Superior temporal gyrus (tissue), 1 donor: ENCODE data around the gene TREML4.

Experiments
- DNase-seq: peaks from one replicate; pipeline ENCODE4 v3.0.0-alpha.2; 2016; ENCODE audit errors: extremely low spot score

TREML4 gene

GRCh38 chr6:41252401-41253169, 24.4 kb downstream of the TREML4 start:
- DNase-seq, result no peak

- no peak for DNase-seq
Observed at GRCh38 chr6:41255110-41255509, 27.0 kb downstream of the TREML4 start.

GRCh38 chr6:41255638-41256246, 27.6 kb downstream of the TREML4 start:
- DNase-seq, result no peak

- DNase-seq, result no peak
Observed at GRCh38 chr6:41256383-41256782, 28.2 kb downstream of the TREML4 start.

- DNase-seq, result no peak
Observed at GRCh38 chr6:41257369-41258195, 29.4 kb downstream of the TREML4 start.

GRCh38 chr6:41258196-41258493, 30.0 kb downstream of the TREML4 start:
- DNase-seq, result no peak

- no peak for DNase-seq
Observed at GRCh38 chr6:41262401-41262800, 34.3 kb downstream of the TREML4 start.

GRCh38 chr6:41263267-41263666, 35.1 kb downstream of the TREML4 start:
- DNase-seq, result no peak

- DNase-seq, result no peak
Observed at GRCh38 chr6:41266541-41266940, 38.4 kb downstream of the TREML4 start.

- DNase-seq, result no peak
Observed at GRCh38 chr6:41268478-41268877, 40.3 kb downstream of the TREML4 start.

- DNase-seq, result no peak
Observed at GRCh38 chr6:41269166-41269565, 41.0 kb downstream of the TREML4 start.

GRCh38 chr6:41269716-41270115, 41.6 kb downstream of the TREML4 start:
- DNase-seq, result no peak

- DNase-seq, result no peak
Observed at GRCh38 chr6:41271901-41272395, 43.8 kb downstream of the TREML4 start.

- DNase-seq, result no peak
Observed at GRCh38 chr6:41272591-41273240, 44.6 kb downstream of the TREML4 start.

- no peak for DNase-seq
Observed at GRCh38 chr6:41273714-41274113, 45.6 kb downstream of the TREML4 start.

- no peak for DNase-seq
Observed at GRCh38 chr6:41274256-41274655, 46.1 kb downstream of the TREML4 start.

GRCh38 chr6:41275489-41275888, 47.3 kb downstream of the TREML4 start:
- DNase-seq, result no peak

GRCh38 chr6:41277605-41278004, 49.5 kb downstream of the TREML4 start:
- DNase-seq, result no peak

GRCh38 chr6:41278699-41279405, 50.7 kb downstream of the TREML4 start:
- DNase-seq, result no peak

- DNase-seq, result no peak
Observed at GRCh38 chr6:41280381-41281057, 52.4 kb downstream of the TREML4 start.

- no peak for DNase-seq
Observed at GRCh38 chr6:41283600-41283999, 55.5 kb downstream of the TREML4 start.
